DMS53 (cell line): Measurements from ENCODE around the gene CACNA1A.
"Not testable (repeated sequence)": the region's sequence is repeated elsewhere in the genome, so short reads cannot be mapped to it uniquely, and the experiment has no call there.

Experiments used
- DNase-seq: peaks from one replicate; lab custom pipeline; 2025; lab: John Stamatoyannopoulos, UW

The CACNA1A gene

GRCh38 chr19:13366529-13367143 is 139.6 kb downstream of the CACNA1A start:
- DNase-seq, result no peak

- no peak for DNase-seq
Measured at GRCh38 chr19:13363954-13364353, 142.3 kb downstream of the CACNA1A start.

- no peak for DNase-seq
Measured at GRCh38 chr19:13363245-13363644, 143.0 kb downstream of the CACNA1A start.

- DNase-seq, result no peak
Measured at GRCh38 chr19:13362668-13363067, 143.6 kb downstream of the CACNA1A start.

GRCh38 chr19:13361726-13362125 is 144.6 kb downstream of the CACNA1A start:
- not testable (repeated sequence) for DNase-seq

- DNase-seq, result no peak
Measured at GRCh38 chr19:13356686-13357280, 149.5 kb downstream of the CACNA1A start.

GRCh38 chr19:13356185-13356584 is 150.1 kb downstream of the CACNA1A start:
- no peak for DNase-seq

- DNase-seq, result no peak
Measured at GRCh38 chr19:13355356-13355755, 150.9 kb downstream of the CACNA1A start.

- DNase-seq, result no peak
Measured at GRCh38 chr19:13353625-13354024, 152.7 kb downstream of the CACNA1A start.

- no peak for DNase-seq
Measured at GRCh38 chr19:13350759-13351158, 155.5 kb downstream of the CACNA1A start.

- DNase-seq, result no peak
Measured at GRCh38 chr19:13350072-13350471, 156.2 kb downstream of the CACNA1A start.

- DNase-seq, result no peak
Measured at GRCh38 chr19:13347367-13347766, 158.9 kb downstream of the CACNA1A start.

- DNase-seq, result no peak
Measured at GRCh38 chr19:13343514-13343913, 162.8 kb downstream of the CACNA1A start.

- DNase-seq, result no peak
Measured at GRCh38 chr19:13342672-13343071, 163.6 kb downstream of the CACNA1A start.

- no peak for DNase-seq
Measured at GRCh38 chr19:13339869-13340268, 166.4 kb downstream of the CACNA1A start.

- DNase-seq, result no peak
Measured at GRCh38 chr19:13337181-13337580, 169.1 kb downstream of the CACNA1A start.

- DNase-seq, result no peak
Measured at GRCh38 chr19:13334801-13335481, 171.3 kb downstream of the CACNA1A start.

GRCh38 chr19:13330285-13330684 is 176.0 kb downstream of the CACNA1A start:
- DNase-seq, result no peak

GRCh38 chr19:13329766-13330165 is 176.5 kb downstream of the CACNA1A start:
- no peak for DNase-seq

- DNase-seq, result no peak
Measured at GRCh38 chr19:13328241-13328640, 178.0 kb downstream of the CACNA1A start.

- no peak for DNase-seq
Measured at GRCh38 chr19:13319526-13319925, 186.8 kb downstream of the CACNA1A start.

GRCh38 chr19:13318190-13318589 is 188.1 kb downstream of the CACNA1A start:
- DNase-seq, result no peak

- no peak for DNase-seq
Measured at GRCh38 chr19:13315495-13315894, 190.8 kb downstream of the CACNA1A start.
